GM12872 (cell line): ENCODE data around the gene MOB2.

Source experiments
- TF ChIP-seq, protein P1 (sequence below): IDR thresholded peaks from 3 replicates; pipeline ENCODE4 v1.5.1; 2011; ENCODE audit warnings: low read depth, mild to moderate bottlenecking, low read length, moderate library complexity; ENCODE audit not compliant: insufficient read depth

MOB2 gene

DNA sequence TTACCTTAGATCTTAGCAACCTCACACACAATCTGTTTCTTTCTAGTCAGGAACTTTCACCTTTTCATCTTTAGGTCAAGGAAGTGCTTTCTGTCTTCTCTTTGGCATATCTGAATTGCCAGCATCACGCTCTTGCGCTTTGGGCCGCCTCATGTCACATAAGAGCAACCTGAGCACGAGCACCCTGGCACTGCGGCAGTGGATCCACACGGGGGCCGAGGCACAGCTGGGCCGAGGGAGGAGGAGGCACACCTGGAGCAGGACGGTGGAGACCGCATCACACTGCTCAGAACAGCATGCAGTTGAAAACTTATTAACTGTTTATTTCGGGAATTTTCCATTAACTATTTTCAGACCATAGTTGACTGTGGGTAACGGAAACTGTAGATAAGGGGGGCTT, 10.7 kb downstream of the MOB2 start:
- TF ChIP-seq, protein P1, sequence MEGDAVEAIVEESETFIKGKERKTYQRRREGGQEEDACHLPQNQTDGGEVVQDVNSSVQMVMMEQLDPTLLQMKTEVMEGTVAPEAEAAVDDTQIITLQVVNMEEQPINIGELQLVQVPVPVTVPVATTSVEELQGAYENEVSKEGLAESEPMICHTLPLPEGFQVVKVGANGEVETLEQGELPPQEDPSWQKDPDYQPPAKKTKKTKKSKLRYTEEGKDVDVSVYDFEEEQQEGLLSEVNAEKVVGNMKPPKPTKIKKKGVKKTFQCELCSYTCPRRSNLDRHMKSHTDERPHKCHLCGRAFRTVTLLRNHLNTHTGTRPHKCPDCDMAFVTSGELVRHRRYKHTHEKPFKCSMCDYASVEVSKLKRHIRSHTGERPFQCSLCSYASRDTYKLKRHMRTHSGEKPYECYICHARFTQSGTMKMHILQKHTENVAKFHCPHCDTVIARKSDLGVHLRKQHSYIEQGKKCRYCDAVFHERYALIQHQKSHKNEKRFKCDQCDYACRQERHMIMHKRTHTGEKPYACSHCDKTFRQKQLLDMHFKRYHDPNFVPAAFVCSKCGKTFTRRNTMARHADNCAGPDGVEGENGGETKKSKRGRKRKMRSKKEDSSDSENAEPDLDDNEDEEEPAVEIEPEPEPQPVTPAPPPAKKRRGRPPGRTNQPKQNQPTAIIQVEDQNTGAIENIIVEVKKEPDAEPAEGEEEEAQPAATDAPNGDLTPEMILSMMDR, result no peak

DNA sequence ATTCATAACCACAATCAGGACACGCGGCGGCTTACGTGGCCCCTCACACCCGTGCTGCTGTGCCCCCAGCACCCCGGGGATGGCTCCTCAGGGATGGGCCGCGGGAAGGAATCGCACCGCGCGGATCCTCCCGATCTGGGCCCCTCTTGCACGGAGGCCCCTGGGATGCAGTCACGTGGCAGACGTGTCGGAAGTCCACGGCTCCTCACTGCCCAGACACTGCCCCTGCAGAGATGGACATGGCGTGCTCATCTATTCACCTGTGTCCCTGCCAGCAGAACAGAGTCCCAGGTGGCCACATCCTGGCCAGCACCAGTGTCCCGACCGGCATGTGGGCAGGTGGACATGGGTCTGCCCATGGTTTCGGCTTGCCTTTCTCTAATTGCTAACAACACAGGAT, 12.8 kb downstream of the MOB2 start:
- TF ChIP-seq, protein P1, result no peak

DNA sequence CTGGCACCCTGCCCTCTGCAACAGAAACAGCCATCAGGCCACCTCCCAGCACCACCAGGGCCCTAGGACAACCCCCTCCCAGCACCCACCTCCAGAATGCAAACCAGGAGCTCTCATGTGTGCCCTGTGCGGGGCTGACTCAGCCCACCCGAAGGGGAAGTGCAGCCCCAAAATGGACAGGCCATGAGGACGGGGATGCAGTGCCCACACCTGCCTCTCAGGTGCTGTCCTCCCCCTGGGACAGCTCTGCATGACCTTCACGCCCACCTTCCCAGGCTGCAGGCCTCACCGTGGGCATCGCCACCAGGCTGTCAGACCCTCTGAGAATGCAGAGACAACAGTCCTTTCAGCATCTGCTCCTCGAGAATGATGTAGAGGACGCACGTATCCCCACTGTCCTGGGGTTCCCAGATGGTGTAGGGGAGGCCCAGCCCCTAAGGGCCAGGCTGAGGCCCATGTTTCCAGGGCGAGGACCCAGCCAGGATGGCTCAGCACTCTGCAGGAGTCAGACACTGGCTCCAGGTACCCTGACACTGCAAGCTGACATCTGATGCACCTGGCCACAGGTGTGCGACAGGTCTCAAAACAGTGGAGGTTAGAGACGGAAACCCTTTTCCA, 13.5 kb downstream of the MOB2 start:
- TF ChIP-seq, protein P1, result no peak

DNA sequence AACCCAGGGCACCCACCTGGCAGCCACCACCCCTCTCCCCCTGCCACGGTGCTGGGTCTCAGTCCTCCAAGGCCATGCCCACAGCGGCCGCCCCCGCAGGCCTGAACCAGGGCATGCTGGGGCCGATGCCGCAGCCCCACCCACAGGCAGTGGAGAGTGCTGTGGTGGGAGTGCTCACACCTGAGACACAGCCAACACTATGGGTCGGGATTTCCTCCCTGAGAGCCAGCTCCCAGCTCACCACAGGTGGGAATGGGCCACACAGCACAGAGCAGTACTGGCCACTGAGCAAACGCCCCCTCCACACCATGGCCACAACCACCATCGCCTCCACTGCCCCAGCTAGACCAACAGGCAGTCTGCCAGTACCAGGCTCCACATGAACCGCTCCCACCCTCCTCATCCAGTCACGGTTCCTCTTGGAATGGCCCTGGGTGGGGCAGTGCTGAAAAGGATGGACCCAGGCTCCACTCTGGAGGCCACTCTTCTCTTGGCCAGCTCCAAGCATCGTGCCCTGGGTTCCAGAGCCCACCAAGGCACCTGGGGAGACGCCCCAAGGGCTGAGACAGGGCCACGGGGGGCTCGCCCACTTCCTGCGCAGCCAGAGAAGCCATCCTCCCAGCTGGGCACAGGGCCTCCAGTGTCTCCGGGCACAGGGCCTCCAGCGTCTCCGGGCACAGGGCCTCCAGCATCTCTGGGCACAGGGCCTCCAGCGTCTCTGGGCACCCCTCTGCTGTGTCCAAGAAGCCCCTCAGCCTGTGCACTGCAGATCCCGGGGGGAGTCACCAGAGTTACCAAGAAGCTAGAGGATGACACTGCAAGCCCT, 14.2 kb downstream of the MOB2 start:
- TF ChIP-seq, protein P1, result no peak

DNA sequence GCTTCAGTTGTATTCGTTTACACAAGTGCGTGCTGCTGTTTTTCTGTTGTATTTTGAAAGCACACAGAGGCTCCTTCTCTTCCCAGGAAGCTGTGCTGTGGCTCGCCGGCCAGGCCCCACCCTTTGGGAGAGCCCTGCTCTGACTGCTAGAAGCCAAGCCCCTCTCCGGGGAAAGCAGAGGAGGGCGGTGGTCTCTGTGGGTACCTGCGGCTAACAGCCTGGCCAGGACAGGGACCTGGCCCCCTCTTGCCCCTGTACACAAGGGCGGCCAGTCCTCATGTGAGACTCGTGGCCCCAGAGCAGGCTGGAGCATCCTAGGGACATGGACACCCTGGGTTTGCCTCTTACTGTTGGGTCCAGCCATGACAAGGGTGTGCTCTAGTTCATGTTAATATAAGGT, 14.8 kb downstream of the MOB2 start:
- TF ChIP-seq, protein P1, result no peak

DNA sequence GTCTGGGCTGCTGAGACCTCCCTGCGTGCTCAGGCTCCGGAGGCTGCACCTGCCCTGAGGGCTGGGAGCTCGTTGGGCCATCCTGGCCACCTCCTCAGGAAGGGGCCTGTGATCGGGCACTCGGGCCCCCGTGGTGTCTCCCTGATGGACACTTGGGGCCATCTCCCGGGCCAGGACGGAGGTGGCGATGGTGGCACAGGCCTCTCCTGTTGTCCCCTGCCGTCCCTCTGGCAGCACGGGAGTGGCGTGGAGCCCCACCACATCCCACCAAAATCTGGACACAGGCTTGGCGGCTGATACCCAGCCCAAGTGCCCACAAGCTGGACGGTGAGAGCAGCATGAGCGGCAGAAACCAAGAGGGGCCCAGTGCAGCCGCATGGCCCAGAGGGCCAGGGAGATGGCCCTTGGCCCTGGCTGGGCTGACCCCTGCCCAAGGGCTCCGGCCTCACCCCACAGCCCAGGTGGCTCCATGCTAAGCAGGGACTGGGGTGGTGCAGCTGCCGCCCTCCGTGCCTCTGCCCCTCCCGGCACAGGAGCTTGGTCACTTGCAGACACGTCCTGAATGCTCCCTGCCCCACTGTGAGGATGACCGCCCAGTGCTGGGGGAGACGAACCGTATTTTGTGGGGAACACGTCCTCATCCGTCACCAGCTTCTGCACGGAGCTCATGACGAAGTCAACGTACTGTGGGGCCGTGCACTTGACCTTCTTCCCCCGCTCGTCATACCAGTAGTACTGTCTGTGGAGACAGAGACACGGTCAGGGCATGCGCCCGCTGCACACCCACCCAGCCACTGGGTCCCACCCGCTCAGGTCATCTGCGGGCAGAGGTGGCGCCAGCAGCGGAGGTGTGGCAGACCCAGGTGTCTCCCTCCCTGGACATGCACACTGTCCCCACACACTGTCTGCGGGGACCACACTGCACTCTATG, 15.6 kb downstream of the MOB2 start:
- TF ChIP-seq, protein P1, result no peak
